Breast epithelium (tissue), 3 donors: ENCODE measurements around the gene CD300LB.

Experiments
- CTCF ChIP-seq, 3 donors: fragments of 450-650 bp; IDR thresholded peaks; one replicate each; pipeline ENCODE4 v1.5.1; 2016 to 2017; ENCODE audit warnings: antibody characterized with exemption in 3 of 3, mild to moderate bottlenecking in 3 of 3, moderate library complexity in 3 of 3
- POLR2A ChIP-seq: fragments of 450-650 bp; IDR thresholded peaks from one replicate; pipeline ENCODE4 v1.6.1; 2016; ENCODE audit warnings: antibody characterized with exemption, mild to moderate bottlenecking, moderate library complexity
- POLR2AphosphoS5 ChIP-seq, 3 donors: sonication (generic); formaldehyde crosslinking; IDR thresholded peaks; one replicate each; pipeline ENCODE4 v1.6.1; 2017; ENCODE audit warnings: antibody characterized with exemption in 3 of 3

- TF ChIP-seq CTCF (IDR thresholded peaks at IDR 0.05) (no peak), POLR2A (no peak), POLR2AphosphoS5 (IDR thresholded peaks at IDR 0.05) (no peak)
These were observed 13.9 kb upstream of the CD300LB start for GRCh38 chr17:74544991-74545842.
